GM19397 (cell line): Measurements from ENCODE around the gene SCN10A.

Experiments used
- ATAC-seq: cut with Tn5 transposase; IDR thresholded peaks from one replicate; pipeline ENCODE4 v1.9.1; 2021; ENCODE audit warnings: mild to moderate bottlenecking, moderate library complexity; ENCODE audit not compliant: unreplicated experiment

The SCN10A gene

GRCh38 chr3:38782148-38782547 is 33.9 kb downstream of the SCN10A start:
- no peak for ATAC-seq

GRCh38 chr3:38773528-38773927 is 42.5 kb downstream of the SCN10A start:
- ATAC-seq = no peak

DNA sequence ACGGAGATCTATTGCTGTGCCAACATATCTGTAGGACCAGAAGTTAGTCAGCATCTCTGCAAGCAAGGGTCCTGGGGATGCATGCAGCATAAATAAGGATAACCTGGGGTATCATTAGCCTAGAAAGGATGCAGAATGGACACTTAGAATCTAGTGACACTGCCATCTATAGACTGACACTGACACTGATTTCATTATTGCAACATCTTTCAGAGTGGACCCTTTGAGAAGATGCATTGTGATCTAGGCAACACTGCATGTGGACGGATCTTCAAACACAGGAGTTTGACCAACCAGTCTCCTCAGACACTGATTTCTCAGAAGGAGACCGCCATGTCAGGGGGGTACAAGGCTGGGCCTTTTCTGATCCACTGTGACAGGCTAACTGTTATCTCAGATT is 52.4 kb downstream of the SCN10A start:
- ATAC-seq = no peak

DNA sequence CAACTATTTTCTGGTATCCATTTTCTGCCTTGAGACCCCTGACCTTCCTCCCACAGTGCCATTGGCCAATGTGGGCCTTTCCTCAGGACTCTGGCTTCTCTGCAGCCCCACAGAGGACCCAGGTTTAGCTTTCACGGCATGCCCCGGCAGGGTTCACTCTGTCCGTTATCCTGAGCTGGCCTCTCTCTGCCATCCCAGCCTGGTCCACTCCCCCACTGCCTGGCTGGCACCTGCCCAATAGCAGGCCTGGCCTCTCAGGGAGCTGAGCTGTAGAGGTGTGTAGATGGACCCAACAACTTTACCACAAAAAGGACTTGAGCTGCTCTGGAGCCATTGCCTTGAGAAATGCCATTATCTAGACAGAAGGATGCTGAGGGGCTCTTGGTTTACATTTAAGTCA is 57.5 kb downstream of the SCN10A start:
- ATAC-seq = no peak

- no peak for ATAC-seq
These were observed 58.3 kb downstream of the SCN10A start for GRCh38 chr3:38757721-38758120.

- no peak for ATAC-seq
These were observed 59.1 kb downstream of the SCN10A start for GRCh38 chr3:38756892-38757291.

- no peak for ATAC-seq
These were observed 60.9 kb downstream of the SCN10A start for GRCh38 chr3:38755130-38755529.

- ATAC-seq = no peak
These were observed 69.4 kb downstream of the SCN10A start for GRCh38 chr3:38746641-38747040.

DNA sequence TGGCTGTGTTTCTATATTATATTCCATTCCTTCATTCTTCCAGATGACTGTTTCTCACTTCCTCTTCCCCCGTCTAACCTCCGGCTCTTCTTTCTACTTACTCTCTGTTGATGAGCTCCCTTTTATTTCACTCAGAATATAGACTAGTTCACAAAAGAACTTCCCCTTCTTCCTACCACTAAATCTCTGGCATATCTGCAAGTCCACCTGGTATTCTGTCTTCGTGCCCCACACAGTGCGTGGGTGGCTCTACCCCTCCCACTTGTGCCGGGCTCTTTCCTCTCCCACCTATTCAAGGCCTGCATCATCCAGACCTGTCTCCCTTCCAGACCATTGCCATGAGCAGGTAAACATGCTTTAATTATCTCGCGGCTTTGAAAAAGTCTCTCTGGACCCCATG is 73.0 kb downstream of the SCN10A start:
- ATAC-seq = no peak

- no peak for ATAC-seq
These were observed 73.5 kb downstream of the SCN10A start for GRCh38 chr3:38742550-38742949.

- no peak for ATAC-seq
These were observed 75.5 kb downstream of the SCN10A start for GRCh38 chr3:38740537-38740936.

DNA sequence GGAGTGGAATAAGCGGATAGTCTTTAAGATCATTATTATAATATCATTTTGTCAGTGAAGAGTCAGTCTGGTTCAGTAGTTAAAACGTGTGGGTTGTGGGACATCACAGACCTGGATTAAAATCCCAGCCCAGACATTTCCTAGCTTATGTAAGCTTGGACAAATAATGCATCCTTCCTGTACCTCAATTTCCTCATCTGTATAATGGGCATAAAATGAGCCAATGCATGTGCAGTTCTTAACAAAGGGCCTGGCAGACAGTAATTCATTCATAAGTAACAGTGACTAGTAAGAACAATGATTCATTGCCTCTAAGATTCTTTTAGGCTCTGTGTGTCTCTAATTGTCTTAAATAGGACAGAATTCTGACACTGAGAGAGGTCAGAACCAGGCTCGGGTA is 76.1 kb downstream of the SCN10A start:
- ATAC-seq = no peak

- ATAC-seq = no peak
These were observed 76.7 kb downstream of the SCN10A start for GRCh38 chr3:38739396-38739689.

DNA sequence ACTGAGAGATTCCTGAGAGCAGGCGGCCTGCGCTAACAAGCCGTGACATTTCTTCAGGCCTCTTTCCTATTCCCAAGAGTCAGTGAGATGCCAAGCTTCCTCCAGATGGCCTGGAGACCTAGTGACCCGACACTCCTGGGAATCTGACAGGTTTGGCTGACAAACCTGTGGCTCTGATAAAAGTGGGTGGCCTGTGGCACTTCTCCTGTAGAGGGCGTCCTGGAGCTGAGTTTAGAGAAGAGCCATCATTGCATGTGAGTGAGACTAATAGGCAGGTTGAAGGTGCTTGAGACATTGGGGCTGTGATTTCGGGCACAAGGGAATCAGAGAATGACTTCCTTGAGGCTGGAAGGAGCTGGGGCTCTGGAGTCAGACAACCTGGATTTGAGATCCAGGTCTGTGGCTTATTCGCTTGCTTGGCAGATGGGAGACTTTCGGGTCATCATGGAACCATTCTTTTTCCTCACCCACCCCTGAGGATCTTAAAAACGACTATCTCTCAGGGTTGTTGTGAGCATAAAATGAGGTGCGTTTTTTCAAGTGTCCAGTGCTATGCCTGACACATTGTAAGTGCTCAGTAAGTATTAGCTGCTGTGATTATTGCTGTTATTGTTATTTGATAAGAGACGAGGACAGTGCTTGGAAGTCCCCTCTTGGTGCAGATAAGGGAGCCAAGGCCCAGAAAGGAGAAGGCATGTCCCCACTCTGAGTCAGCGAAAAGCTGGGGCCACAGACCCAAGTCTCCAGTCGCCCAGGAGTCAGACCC is 77.2 kb downstream of the SCN10A start:
- ATAC-seq = no peak

DNA sequence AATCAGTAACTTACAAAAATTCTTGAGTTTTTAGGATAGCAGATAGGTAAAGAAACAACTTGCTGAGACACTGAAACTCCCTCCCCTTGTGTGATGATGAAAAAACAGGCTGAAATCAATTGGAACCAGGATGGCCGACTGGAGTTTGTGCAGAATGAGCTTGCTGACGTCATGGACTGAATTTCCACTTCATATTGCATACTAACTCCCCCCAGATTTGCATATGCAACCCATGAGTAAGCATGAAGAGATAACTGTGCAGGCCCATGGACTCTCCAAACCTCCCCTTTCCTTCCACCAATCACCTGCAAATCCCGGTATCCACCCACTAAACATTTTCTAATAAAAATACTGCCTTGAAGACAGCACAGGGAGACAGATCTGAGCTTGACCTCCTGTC is 84.5 kb downstream of the SCN10A start:
- no peak for ATAC-seq

GRCh38 chr3:38730281-38730680 is 85.7 kb downstream of the SCN10A start:
- ATAC-seq = no peak

GRCh38 chr3:38728008-38728407 is 88.0 kb downstream of the SCN10A start:
- no peak for ATAC-seq

DNA sequence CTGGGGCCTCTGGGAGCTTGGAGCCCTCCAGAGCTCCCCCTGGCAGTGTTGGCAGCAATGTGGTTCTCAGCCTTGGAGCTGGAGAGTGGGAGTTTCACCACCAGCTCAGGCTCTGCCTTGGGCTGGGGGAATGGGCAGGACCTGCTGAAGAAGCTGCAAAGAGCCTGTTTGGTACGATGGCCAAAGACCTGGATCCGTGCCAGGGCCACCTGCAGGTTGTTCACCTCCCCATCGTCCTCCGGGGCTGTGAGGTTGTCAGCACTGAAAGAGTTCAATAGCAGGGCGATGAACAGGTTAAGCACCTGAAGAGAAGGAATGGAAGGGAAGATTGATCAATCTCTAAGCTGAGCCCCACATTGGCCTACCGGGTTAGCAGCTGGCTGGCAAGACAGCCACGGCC is 89.3 kb downstream of the SCN10A start:
- ATAC-seq = no peak

DNA sequence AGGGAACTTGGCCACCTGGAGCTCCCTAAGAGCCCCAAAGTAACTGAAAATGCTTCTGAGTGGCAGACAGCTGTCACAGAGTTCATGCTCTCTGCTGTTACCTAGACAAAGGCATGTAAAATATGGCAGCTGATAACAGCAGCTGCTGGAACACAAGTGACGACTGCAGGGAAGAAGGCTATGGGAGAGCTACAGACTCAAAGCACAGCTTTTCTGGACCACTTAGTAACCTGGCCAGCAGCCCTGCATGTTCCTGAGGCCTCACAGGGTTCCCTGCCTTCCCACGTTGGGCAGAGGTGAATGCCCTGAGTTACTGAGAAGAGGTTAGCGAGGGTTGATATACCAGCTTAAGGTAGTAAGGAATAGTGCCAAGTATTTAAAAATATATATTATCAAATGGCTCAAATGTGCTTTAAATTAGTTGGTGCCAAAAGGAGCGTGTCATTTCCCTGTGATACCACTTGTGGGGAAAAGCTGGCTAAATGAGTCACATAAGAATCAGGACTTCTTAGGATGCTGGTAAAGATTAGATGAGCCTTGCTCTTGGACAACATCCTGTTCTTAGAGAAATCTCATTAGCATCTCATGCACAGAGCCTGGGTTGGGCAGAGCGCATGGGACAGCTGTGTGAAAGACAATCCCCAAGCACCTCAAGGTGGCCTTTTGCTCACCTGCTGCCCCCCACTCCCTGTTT is 90.1 kb downstream of the SCN10A start:
- no peak for ATAC-seq

- ATAC-seq = no peak
These were observed 91.7 kb downstream of the SCN10A start for GRCh38 chr3:38724392-38724736.

DNA sequence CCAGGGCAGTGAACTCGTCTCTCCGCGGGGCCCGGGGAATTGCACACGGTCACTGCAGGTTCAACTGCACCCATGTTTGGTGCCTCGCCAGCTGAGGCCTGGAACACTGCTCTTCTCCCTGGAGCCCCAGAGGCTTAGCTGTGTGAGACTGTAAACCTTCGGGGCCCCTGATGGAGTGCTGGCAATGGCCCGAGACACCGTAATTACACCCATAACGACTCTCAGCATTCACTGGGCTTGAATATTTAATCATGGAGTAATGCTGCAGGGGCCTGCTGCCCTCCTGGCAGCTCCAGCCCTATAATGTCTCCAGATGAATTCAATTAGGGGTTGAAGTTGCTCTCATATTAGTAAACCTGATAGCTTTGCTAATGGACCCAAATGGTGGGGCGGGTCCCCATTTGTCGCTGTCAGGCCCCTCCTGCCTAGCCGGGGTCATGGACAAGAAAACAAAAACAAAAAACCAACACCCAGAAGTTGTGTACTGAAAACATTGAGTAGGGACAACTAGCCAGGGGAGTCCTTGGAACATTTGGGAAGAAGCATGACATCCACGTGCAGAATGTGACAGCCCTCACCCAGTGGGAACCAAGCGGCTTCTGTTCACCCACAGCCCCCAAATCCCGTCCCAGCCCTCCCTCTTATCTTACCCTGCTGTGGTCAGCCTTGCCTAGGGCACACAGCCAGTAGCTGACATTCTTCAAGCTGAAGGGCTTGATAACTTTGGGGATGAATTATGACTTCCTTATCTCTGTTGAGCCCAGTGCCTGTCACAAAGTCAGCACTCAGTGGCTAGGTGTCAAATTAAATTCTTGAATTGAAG is 92.2 kb downstream of the SCN10A start:
- no peak for ATAC-seq
